Measurements from ENCODE around the gene MAPK4. TPM values are rescaled to one million over a fixed set of nuclear protein-coding genes. Genes with fewer than 3 reads are reported as not detected.
"Not testable (repeated sequence)": the region's sequence is repeated elsewhere in the genome, so short reads cannot be mapped to it uniquely, and the experiment has no call there.

The MAPK4 gene
- polyA plus RNA-seq (2013, experiment 1 of 2; ENCODE audit: insufficient read length), result 0.06 TPM
- 0.04 TPM for polyA plus RNA-seq (2013, experiment 2 of 2; ENCODE audit: insufficient read length)

GRCh38 chr18:50559752-50560680 lies at the start of gene MAPK4:
Gene MAPK4, plus strand, starts transcription at chr18:50560087. Its CDS starts 103,872 bp downstream, at chr18:50663959.
- DNase-seq, result peak; percentile 24

GRCh38 chr18:50517277-50517676 lies 42.6 kb upstream of the MAPK4 start:
- DNase-seq, result not testable (repeated sequence)

- DNase-seq, result no peak
Measured at GRCh38 chr18:50518787-50519546, 40.9 kb upstream of the MAPK4 start.

- no peak for DNase-seq
Measured at GRCh38 chr18:50523165-50523564, 36.7 kb upstream of the MAPK4 start.

GRCh38 chr18:50527636-50528307 lies 32.1 kb upstream of the MAPK4 start:
- no peak for DNase-seq

GRCh38 chr18:50528806-50529205 lies 31.1 kb upstream of the MAPK4 start:
- DNase-seq, result no peak

- not testable (repeated sequence) for DNase-seq
Measured at GRCh38 chr18:50533822-50534221, 26.1 kb upstream of the MAPK4 start.

GRCh38 chr18:50544476-50544875 lies 15.4 kb upstream of the MAPK4 start:
- not testable (repeated sequence) for DNase-seq

- DNase-seq, result no peak
Measured at GRCh38 chr18:50545936-50546335, 14.0 kb upstream of the MAPK4 start.

- no peak for DNase-seq
Measured at GRCh38 chr18:50548160-50548559, 11.7 kb upstream of the MAPK4 start.

- not testable (repeated sequence) for DNase-seq
Measured at GRCh38 chr18:50551651-50552050, 8.2 kb upstream of the MAPK4 start.

GRCh38 chr18:50558157-50558556 lies 1.7 kb upstream of the MAPK4 start:
- no peak for DNase-seq

- no peak for DNase-seq
Measured at GRCh38 chr18:50558948-50559751, 737 bp upstream of the MAPK4 start.

- no peak for DNase-seq
Measured at GRCh38 chr18:50560681-50561629, 1.1 kb downstream of the MAPK4 start.

- not testable (repeated sequence) for DNase-seq
Measured at GRCh38 chr18:50562258-50562657, 2.4 kb downstream of the MAPK4 start.

- no peak for DNase-seq
Measured at GRCh38 chr18:50562686-50563085, 2.8 kb downstream of the MAPK4 start.

- DNase-seq, result no peak
Measured at GRCh38 chr18:50563376-50563775, 3.5 kb downstream of the MAPK4 start.

- DNase-seq, result no peak
Measured at GRCh38 chr18:50569930-50570329, 10.0 kb downstream of the MAPK4 start.

GRCh38 chr18:50571606-50572005 lies 11.7 kb downstream of the MAPK4 start:
- no peak for DNase-seq

GRCh38 chr18:50573196-50573595 lies 13.3 kb downstream of the MAPK4 start:
- DNase-seq, result not testable (repeated sequence)

- DNase-seq, result no peak
Measured at GRCh38 chr18:50573679-50574078, 13.8 kb downstream of the MAPK4 start.

Measured in fibroblast of skin of abdomen (primary cell).